H1 (cell line): ENCODE measurements around the gene C21orf91. TPM values are rescaled to one million over a fixed set of nuclear protein-coding genes. Genes with fewer than 3 reads are reported as not detected.

Source experiments
- CBX5 ChIP-seq: fragments of 300-800, 300-1000 bp; sonication (generic); IDR thresholded peaks from 2 replicates; pipeline ENCODE4 v1.7.1; 2016; ENCODE audit warnings: antibody characterized with exemption, low read length, low read depth
- CBX8 ChIP-seq: fragments of 300-800, 300-1000 bp; sonication (generic); IDR thresholded peaks from 2 replicates; pipeline ENCODE4 v1.7.1; 2016; ENCODE audit warnings: low read depth, low read length, borderline replicate concordance
- GTF2F1 ChIP-seq: IDR thresholded peaks from 2 replicates; pipeline ENCODE4 v1.6.1; 2012; ENCODE audit warnings: low read depth, low read length, improper control_type of control experiment, borderline replicate concordance
- KDM5A ChIP-seq: fragments of 200-600 bp; IDR thresholded peaks from 2 replicates; pipeline ENCODE4 v1.7.1; 2012; ENCODE audit warnings: mild to moderate bottlenecking, low read length, inconsistent platforms, mixed read lengths
- POLR2AphosphoS5 ChIP-seq: IDR thresholded peaks from 2 replicates; pipeline ENCODE4 v1.6.1; 2011; ENCODE audit warnings: low read depth, low read length
- SIN3A ChIP-seq, 2 experiments: IDR thresholded peaks in 1 of 2; conservative IDR thresholded peaks in 1 of 2; 2 replicates each; pipeline ENCODE4 v1.6.1; 2011 to 2012; ENCODE audit warnings: low read length in 2 of 2, improper control_type of control experiment in 1 of 2, low read depth in 1 of 2, mild to moderate bottlenecking in 1 of 2
- TAF1 ChIP-seq: IDR thresholded peaks from 2 replicates; pipeline ENCODE4 v1.6.1; 2011; ENCODE audit warnings: mild to moderate bottlenecking, low read depth, low read length
- YY1 ChIP-seq: IDR thresholded peaks from 2 replicates; pipeline ENCODE4 v1.6.1; 2011; ENCODE audit warnings: low read depth, mild to moderate bottlenecking, low read length
- polyA plus RNA-seq, 7 experiments: library from polyadenylated mRNA; depleted of rRNA in 3 of 7; stranded (reverse) in 5 of 7; unstranded in 2 of 7; fragments of >200 nt in 5 of 7; fragments of 200-250 nt in 2 of 7; gene quantifications; 1 replicate in 5 of 7; 2 replicates in 1 of 7; 4 replicates in 1 of 7; pipeline versions ENCODE4 v1.2.1 to v1.2.3, GENCODE V29; 2011 to 2013; ENCODE audit warnings: missing spikeins in 2 of 7, mixed read lengths in 2 of 7
- total RNA-seq: library from RNA; stranded (reverse); fragmentation: NEBNext Ultra II Directional; extraction: Animal tissue kit (Norgen Biotek cat#: 25700); gene quantifications from 2 replicates; pipeline ENCODE4 v1.2.1, GENCODE V29; 2021

C21orf91 gene
- total and polyA plus RNA-seq, 2 of the 8 experiments (the other 6 are each of a cell fraction or from before 2014, with no cell fraction given): 4.9 to 33.6 TPM

GRCh38 chr21:17793246-17794123 is 25.7 kb downstream of the C21orf91 start (continued):
- TF ChIP-seq SIN3A (conservative IDR thresholded peaks at IDR 0.05 in 1 of 2, IDR thresholded peaks at IDR 0.05 in 1 of 2; ENCODE audit: low read depth in 1 of 2, low read length in 2 of 2): no peak
- no peak for TF ChIP-seq TAF1
- TF ChIP-seq YY1: no peak
- TF ChIP-seq GTF2F1: no peak
- no peak for TF ChIP-seq POLR2AphosphoS5
- TF ChIP-seq CBX8: no peak
- TF ChIP-seq KDM5A: no peak
- TF ChIP-seq CBX5: no peak
